Esophagus squamous epithelium (tissue), 5 donors: Measurements from ENCODE around the gene MRPL21. TPM values are rescaled to one million over a fixed set of nuclear protein-coding genes. Genes with fewer than 3 reads are reported as not detected.
A peak's percentile ranks its signal among the peaks of the same experiment; 100 is the strongest.

Source experiments
- DNase-seq: peaks from one replicate; lab custom pipeline; 2025; lab: John Stamatoyannopoulos, UW
- H3K27ac ChIP-seq, 4 donors: fragments of 200-600 bp; sonication (generic); one replicate each; pipeline ENCODE4 v1.5.1; 2016 to 2019; ENCODE audit warnings: mild to moderate bottlenecking in 1 of 4
- H3K27me3 ChIP-seq, 4 donors: fragments of 200-600 bp; sonication (generic); 1 replicate in 3 of 4; 2 replicates in 1 of 4; pipeline versions ENCODE4 v1.5.1 to v1.6.0; 2017 to 2021; ENCODE audit warnings: antibody characterized with exemption in 1 of 4
- H3K36me3 ChIP-seq, 3 donors: fragments of 200-600 bp; sonication (generic); one replicate each; pipeline ENCODE4 v1.5.1; 2016 to 2019
- H3K4me1 ChIP-seq, 3 donors: fragments of 200-600 bp; sonication (generic); one replicate each; pipeline ENCODE4 v1.5.1; 2017 to 2019
- H3K4me3 ChIP-seq, 4 donors: fragments of 200-600 bp; sonication (generic); 1 replicate in 3 of 4; 2 replicates in 1 of 4; pipeline ENCODE4 v1.5.1; 2016 to 2019; ENCODE audit warnings: mild to moderate bottlenecking in 2 of 4, moderate library complexity in 1 of 4
- H3K9me3 ChIP-seq, 3 donors: fragments of 200-600 bp; sonication (generic); one replicate each; pipeline ENCODE4 v1.5.1; 2016 to 2019
- CTCF ChIP-seq, 6 experiments: fragments of 450-650 bp in 4 of 6; fragments of 200-600 bp in 2 of 6; sonication (generic) in 2 of 6; IDR thresholded peaks; one replicate each; pipeline ENCODE4 v1.5.1; 2016 to 2019; ENCODE audit warnings: antibody characterized with exemption in 6 of 6, mild to moderate bottlenecking in 4 of 6, moderate library complexity in 4 of 6
- POLR2A ChIP-seq, 4 donors: fragments of 450-650 bp; IDR thresholded peaks; one replicate each; pipeline ENCODE4 v1.6.1; 2017; ENCODE audit warnings: antibody characterized with exemption in 4 of 4, mild to moderate bottlenecking in 4 of 4, moderate library complexity in 3 of 4
- WGBS, 2 donors: methylation state at CpG; one replicate each; pipeline ENCODE4 v1.1.5; 2018; 5-methylcytosine and 5-hydroxymethylcytosine counted together
- intact Hi-C: fragments of 100-400 bp; cut with DNase I; formaldehyde crosslinking; loops from one replicate; pipeline ENCODE4 v1.15.0; 2022
- total RNA-seq, 4 donors: library from RNA; depleted of rRNA; stranded (reverse); fragments of >200 nt; gene quantifications; one replicate each; pipeline ENCODE4 v1.1.0, GENCODE V29; 2016
- donor health status: DM: yes; HTN: yes; CAD: no.

MRPL21 gene
- total RNA-seq, 4 donors from 2014 or later = 39.7 to 81.5 (median 48.6) TPM

GRCh38 chr11:68844801-68845200 is 58.8 kb downstream of the MRPL21 start:
- intact Hi-C loops = no loop called here

GRCh38 chr11:68844376-68844775 is 59.3 kb downstream of the MRPL21 start:
- intact Hi-C loops = no loop called here
- H3K4me3 ChIP-seq = peak overlapping the region; percentile 28 to 98 (median 90)
- no peaks in the 10 kb centered on the region for H3K27me3 ChIP-seq

More at GRCh38 chr11:68844801-68845200, 58.8 kb downstream of the MRPL21 start:
- Histone ChIP-seq H3K27me3 (no peaks in the 10 kb centered on the region), H3K4me3 (no peak overlapping the region), H3K4me1 (peaks cover 16 to 56% (median 17%) of the 10 kb centered on the region in 3 donors), H3K27ac (peak overlapping the region in 1 of 4 donors; percentile 23), H3K9me3 (no peaks in the 10 kb centered on the region), H3K36me3 (no peaks in the 10 kb centered on the region)
- WGBS, 2 donors = 67 to 78% methylated on average over 6 of the region's 6 CpGs
- TF ChIP-seq CTCF (IDR thresholded peaks at IDR 0.05) (no peak), POLR2A (IDR thresholded peaks at IDR 0.05) (no peak)
- no peak for DNase-seq

GRCh38 chr11:68843703-68844312 is 59.8 kb downstream of the MRPL21 start:
- H3K27me3 ChIP-seq = no peaks in the 10 kb centered on the region
- peak overlapping the region; percentile 28 to 98 (median 90) for H3K4me3 ChIP-seq
- peaks cover 20 to 66% (median 21%) of the 10 kb centered on the region in 3 donors for H3K4me1 ChIP-seq
- intact Hi-C loops = no loop called here
- no peak for TF ChIP-seq POLR2A (IDR thresholded peaks at IDR 0.05)
- TF ChIP-seq CTCF (IDR thresholded peaks at IDR 0.05) = peak; percentile 43 to 89 (median 80)
- H3K27ac ChIP-seq = peak overlapping the region; percentile 55 to 96 (median 85)
- 3 to 28% methylated on average over 18 to 27 of the region's 54 CpGs for WGBS, 2 donors
- no peaks in the 10 kb centered on the region for H3K36me3 ChIP-seq
- no peaks in the 10 kb centered on the region for H3K9me3 ChIP-seq
- DNase-seq = no peak

More at GRCh38 chr11:68844376-68844775, 59.3 kb downstream of the MRPL21 start:
- WGBS, 2 donors = 67 to 90% methylated on average over 3 of the region's 3 CpGs
- Histone ChIP-seq H3K9me3 (no peaks in the 10 kb centered on the region), H3K4me1 (peaks cover 20 to 60% (median 21%) of the 10 kb centered on the region in 3 donors), H3K36me3 (no peaks in the 10 kb centered on the region), H3K27ac (peak overlapping the region in 3 of 4 donors; percentile 75 to 96 (median 95))
- no peak for DNase-seq
- no peak for TF ChIP-seq CTCF (IDR thresholded peaks at IDR 0.05)

GRCh38 chr11:68843052-68843561 is 60.5 kb downstream of the MRPL21 start:
- 1 to 4% methylated on average over 13 to 16 of the region's 23 CpGs for WGBS, 2 donors
- no peaks in the 10 kb centered on the region for H3K27me3 ChIP-seq
- intact Hi-C loops = no loop called here
- H3K4me3 ChIP-seq = peak overlapping the region; percentile 28 to 98 (median 90)
- peaks cover 23 to 73% (median 27%) of the 10 kb centered on the region in 3 donors for H3K4me1 ChIP-seq
- H3K27ac ChIP-seq = peak overlapping the region; percentile 55 to 96 (median 85)
- H3K36me3 ChIP-seq = no peaks in the 10 kb centered on the region
- no peak for DNase-seq
- TF ChIP-seq CTCF (IDR thresholded peaks at IDR 0.05) (no peak), POLR2A (IDR thresholded peaks at IDR 0.05) (no peak)
- no peaks in the 10 kb centered on the region for H3K9me3 ChIP-seq

- TF ChIP-seq POLR2A (IDR thresholded peaks at IDR 0.05) (no peak), CTCF (IDR thresholded peaks at IDR 0.05) (no peak)
- no peak for DNase-seq
- H3K36me3 ChIP-seq = no peaks in the 10 kb centered on the region
- no peaks in the 10 kb centered on the region for H3K9me3 ChIP-seq
- peak overlapping the region; percentile 28 to 98 (median 90) for H3K4me3 ChIP-seq
- H3K4me1 ChIP-seq = peaks cover 29 to 78% (median 32%) of the 10 kb centered on the region in 3 donors
- H3K27me3 ChIP-seq = no peaks in the 10 kb centered on the region
- intact Hi-C loops = no loop called here
- WGBS, 2 donors = 28 to 39% methylated on average over 15 to 24 of the region's 25 CpGs
- peak overlapping the region; percentile 55 to 99 (median 96) for H3K27ac ChIP-seq
These were observed 61.1 kb downstream of the MRPL21 start for GRCh38 chr11:68842427-68843051.
